Measurements from ENCODE around the gene GOLGA6L2. TPM values are rescaled to one million over a fixed set of nuclear protein-coding genes. Genes with fewer than 3 reads are reported as not detected.

Gene GOLGA6L2, protein sequence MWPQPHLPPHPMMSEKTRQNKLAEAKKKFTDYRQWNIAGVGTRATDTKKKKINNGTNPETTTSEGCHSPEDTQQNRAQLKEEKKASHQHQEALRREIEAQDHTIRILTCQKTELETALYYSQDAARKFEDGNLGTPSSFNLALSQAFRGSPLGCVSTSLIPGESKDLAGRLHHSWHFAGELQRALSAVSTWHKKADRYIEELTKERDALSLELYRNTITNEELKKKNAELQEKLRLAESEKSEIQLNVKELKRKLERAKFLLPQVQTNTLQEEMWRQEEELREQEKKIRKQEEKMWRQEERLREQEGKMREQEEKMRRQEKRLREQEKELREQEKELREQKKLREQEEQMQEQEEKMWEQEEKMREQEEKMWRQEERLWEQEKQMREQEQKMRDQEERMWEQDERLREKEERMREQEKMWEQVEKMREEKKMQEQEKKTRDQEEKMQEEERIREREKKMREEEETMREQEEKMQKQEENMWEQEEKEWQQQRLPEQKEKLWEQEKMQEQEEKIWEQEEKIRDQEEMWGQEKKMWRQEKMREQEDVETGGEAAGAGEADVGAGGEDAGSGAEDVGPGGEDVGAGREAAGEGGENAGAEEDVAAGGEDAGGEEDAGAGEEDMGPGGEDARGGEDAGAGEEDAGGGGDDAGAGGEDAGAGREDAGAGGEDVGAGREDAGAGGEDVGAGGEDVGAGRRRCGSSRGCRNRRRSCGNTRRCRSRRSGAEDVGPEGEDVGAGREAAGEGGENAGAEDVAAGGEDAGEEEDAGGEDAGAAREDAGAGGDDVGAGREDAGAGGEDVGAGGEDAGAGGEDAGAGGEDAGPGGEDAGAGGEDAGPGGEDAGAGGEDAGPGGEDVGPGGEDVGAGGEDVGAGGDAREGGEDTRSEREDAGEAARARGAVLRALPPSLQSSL
- total RNA-seq: not detected in 2 replicates

DNA sequence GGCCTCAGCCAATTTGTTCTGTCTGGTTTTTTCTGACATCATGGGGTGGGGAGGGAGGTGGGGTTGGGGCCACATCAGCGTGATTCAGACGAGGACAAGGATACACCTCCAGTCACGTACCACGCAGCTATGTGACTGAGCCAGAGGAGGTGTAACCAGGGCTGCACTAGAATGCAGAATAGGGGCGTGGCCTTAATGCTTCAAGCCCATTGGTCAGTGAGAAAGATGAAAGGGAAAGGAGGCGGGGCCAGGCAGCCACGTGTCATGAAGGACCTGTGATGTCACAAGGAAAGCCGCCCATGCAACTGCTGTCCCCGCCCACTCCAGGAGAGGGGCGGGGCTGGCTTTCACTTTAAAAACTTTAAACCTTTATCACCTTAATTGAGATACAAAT is at the start of gene GOLGA6L2:
GOLGA6L2 (minus strand) TSS at position 137 of the 394 bp plus-strand sequence; CDS start at position 75, 62 bp downstream.
- H3K4me1 Mint-ChIP-seq (ENCODE audit: low read depth): no peaks in the 10 kb centered on the region
- intact Hi-C loops (cut with micrococcal nuclease): no loop called here
- no peaks in the 10 kb centered on the region for H3K27me3 Mint-ChIP-seq (ENCODE audit: low read depth)
- H3K4me3 Mint-ChIP-seq (ENCODE audit: low read depth): no peak within 1 kb of the TSS
- H3K36me3 Mint-ChIP-seq (ENCODE audit: low read depth): no peaks in the 10 kb centered on the region
- no peaks in the 10 kb centered on the region for H3K9me3 Mint-ChIP-seq
- no peak for DNase-seq (ENCODE audit: low spot score)
- H3K27ac Mint-ChIP-seq: no peak within 1 kb of the TSS

GRCh38 chr15:23484870-23485269 is 37.8 kb upstream of the GOLGA6L2 start:
- no peaks in the 10 kb centered on the region for H3K4me1 Mint-ChIP-seq (ENCODE audit: low read depth)
- H3K27me3 Mint-ChIP-seq (ENCODE audit: low read depth): no peaks in the 10 kb centered on the region

GRCh38 chr15:23483821-23484299 is 36.8 kb upstream of the GOLGA6L2 start:
- H3K4me1 Mint-ChIP-seq (ENCODE audit: low read depth): no peaks in the 10 kb centered on the region
- H3K27ac Mint-ChIP-seq: no peak overlapping the region
- H3K36me3 Mint-ChIP-seq (ENCODE audit: low read depth): no peaks in the 10 kb centered on the region
- no peak overlapping the region for H3K4me3 Mint-ChIP-seq (ENCODE audit: low read depth)
- no peak for DNase-seq (ENCODE audit: low spot score)
- no peaks in the 10 kb centered on the region for H3K9me3 Mint-ChIP-seq
- no peaks in the 10 kb centered on the region for H3K27me3 Mint-ChIP-seq (ENCODE audit: low read depth)
- intact Hi-C loops (cut with micrococcal nuclease): no loop called here

More at GRCh38 chr15:23484870-23485269, 37.8 kb upstream of the GOLGA6L2 start:
- H3K27ac Mint-ChIP-seq: no peak overlapping the region
- H3K36me3 Mint-ChIP-seq (ENCODE audit: low read depth): no peaks in the 10 kb centered on the region
- no peak for DNase-seq (ENCODE audit: low spot score)
- intact Hi-C loops (cut with micrococcal nuclease): no loop called here
- H3K9me3 Mint-ChIP-seq: no peaks in the 10 kb centered on the region
- H3K4me3 Mint-ChIP-seq (ENCODE audit: low read depth): no peak overlapping the region

DNA sequence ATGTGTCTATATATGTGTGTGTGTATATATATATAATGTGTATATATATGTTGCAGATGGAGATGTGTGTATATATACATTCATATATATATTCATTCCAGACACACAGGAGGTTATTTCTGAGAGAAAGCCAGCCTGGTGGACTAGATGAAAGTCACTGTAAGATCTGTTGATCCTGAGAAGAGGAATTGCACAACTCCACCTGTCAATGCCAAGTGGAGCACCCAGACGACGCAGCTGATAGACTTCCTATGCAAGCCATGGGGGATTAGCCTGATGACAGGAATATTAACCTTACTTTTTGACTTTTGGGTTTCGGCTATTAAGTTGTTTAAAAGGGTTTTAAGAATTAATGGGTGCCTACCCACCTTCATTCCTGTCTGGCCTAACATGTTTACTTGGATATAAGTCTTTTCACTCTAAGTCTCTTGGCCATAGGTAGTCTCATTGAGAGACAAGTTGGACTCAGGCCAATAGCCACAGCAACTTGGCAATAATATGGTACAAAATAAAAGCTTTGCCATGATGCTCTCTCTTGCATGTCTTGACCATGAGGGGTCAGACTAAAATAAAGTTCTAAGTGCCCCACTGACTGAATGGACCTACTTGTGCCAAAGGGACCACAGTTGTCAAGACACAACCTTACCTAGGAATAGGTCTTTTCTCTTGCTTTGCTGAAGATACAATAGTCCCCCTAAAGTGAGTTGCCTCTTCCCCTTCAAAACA is 35.9 kb upstream of the GOLGA6L2 start:
- Mint-ChIP-seq H3K36me3 (ENCODE audit: low read depth) (no peaks in the 10 kb centered on the region), H3K9me3 (no peaks in the 10 kb centered on the region), H3K4me3 (ENCODE audit: low read depth) (no peak overlapping the region), H3K27ac (no peak overlapping the region), H3K27me3 (ENCODE audit: low read depth) (no peaks in the 10 kb centered on the region), H3K4me1 (ENCODE audit: low read depth) (no peaks in the 10 kb centered on the region)
- no peak for DNase-seq (ENCODE audit: low spot score)
- intact Hi-C loops (cut with micrococcal nuclease): no loop called here

DNA sequence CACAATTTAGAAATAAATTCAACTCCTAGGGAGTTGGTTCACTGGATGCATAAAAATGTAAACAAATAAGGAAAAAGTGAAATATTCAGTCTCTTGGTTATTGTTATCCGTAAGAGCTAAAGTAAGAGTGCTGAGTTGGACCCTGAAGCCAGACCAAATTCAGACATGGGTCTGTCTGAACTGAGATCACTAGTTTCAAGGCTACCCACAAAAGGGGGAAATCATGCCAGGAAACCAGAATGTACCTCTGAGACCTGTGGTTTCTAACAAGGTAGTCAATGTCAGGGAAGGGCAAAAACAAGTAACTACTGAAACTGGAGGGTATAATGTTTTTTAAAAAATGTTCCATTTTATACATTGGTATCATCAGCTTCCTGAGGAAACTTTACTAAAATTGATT is 35.2 kb upstream of the GOLGA6L2 start:
- no peak for DNase-seq (ENCODE audit: low spot score)
- no peaks in the 10 kb centered on the region for H3K9me3 Mint-ChIP-seq
- no peak overlapping the region for H3K4me3 Mint-ChIP-seq (ENCODE audit: low read depth)
- H3K27ac Mint-ChIP-seq: no peak overlapping the region
- H3K27me3 Mint-ChIP-seq (ENCODE audit: low read depth): no peaks in the 10 kb centered on the region
- H3K36me3 Mint-ChIP-seq (ENCODE audit: low read depth): no peaks in the 10 kb centered on the region
- intact Hi-C loops (cut with micrococcal nuclease): no loop called here
- no peaks in the 10 kb centered on the region for H3K4me1 Mint-ChIP-seq (ENCODE audit: low read depth)

GRCh38 chr15:23477920-23478319 is 30.9 kb upstream of the GOLGA6L2 start:
- Mint-ChIP-seq H3K27ac (no peak overlapping the region), H3K9me3 (no peaks in the 10 kb centered on the region), H3K4me1 (ENCODE audit: low read depth) (no peaks in the 10 kb centered on the region), H3K36me3 (ENCODE audit: low read depth) (no peaks in the 10 kb centered on the region), H3K27me3 (ENCODE audit: low read depth) (no peaks in the 10 kb centered on the region), H3K4me3 (ENCODE audit: low read depth) (no peak overlapping the region)
- intact Hi-C loops (cut with micrococcal nuclease): no loop called here
- no peak for DNase-seq (ENCODE audit: low spot score)

DNA sequence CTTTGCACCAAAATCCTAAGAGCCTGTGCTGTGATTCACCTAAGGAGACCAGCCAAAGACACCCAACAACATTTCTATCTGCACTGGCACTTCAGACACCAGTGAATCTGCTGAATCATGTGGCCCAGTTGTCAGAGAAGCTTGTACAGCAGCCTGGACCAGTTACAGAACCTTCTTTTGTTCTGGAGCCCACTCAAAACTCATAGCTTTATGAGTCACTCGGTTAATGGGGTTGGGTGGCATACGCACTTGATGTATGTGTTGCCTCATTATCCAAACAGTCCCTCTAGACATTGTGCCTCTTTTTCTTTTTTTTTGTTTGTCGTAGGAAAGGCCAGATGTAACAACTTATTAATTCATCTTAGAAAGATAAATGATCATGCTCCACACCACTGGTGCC is 25.6 kb upstream of the GOLGA6L2 start:
- no peaks in the 10 kb centered on the region for H3K4me1 Mint-ChIP-seq (ENCODE audit: low read depth)
- no peak overlapping the region for H3K27ac Mint-ChIP-seq
- H3K36me3 Mint-ChIP-seq (ENCODE audit: low read depth): no peaks in the 10 kb centered on the region
- H3K27me3 Mint-ChIP-seq (ENCODE audit: low read depth): no peaks in the 10 kb centered on the region
- H3K4me3 Mint-ChIP-seq (ENCODE audit: low read depth): no peak overlapping the region
- H3K9me3 Mint-ChIP-seq: no peaks in the 10 kb centered on the region
- intact Hi-C loops (cut with micrococcal nuclease): no loop called here
- DNase-seq (ENCODE audit: low spot score): no peak

DNA sequence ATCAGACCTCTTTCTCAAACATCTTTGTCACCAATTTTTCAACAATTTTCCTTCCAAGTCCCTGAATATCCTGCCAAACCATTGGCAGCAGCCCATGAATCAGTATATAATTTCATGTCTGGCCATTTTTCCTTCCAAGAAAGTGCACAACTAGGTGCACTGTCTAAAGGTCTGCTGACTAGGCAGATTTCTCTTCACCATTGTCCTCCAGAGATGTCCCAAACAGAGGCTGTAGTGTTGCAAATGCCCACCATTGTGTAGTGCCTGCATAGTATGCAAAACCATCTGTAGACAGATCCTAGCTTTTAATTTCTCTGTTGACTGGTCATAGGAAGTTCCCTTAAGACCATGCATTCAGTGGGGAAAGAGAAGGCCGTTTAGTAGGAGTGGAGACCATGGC is 25.0 kb upstream of the GOLGA6L2 start:
- H3K4me3 Mint-ChIP-seq (ENCODE audit: low read depth): no peak overlapping the region
- intact Hi-C loops (cut with micrococcal nuclease): no loop called here
- H3K9me3 Mint-ChIP-seq: no peaks in the 10 kb centered on the region
- DNase-seq (ENCODE audit: low spot score): no peak
- H3K4me1 Mint-ChIP-seq (ENCODE audit: low read depth): no peaks in the 10 kb centered on the region
- no peaks in the 10 kb centered on the region for H3K27me3 Mint-ChIP-seq (ENCODE audit: low read depth)
- no peaks in the 10 kb centered on the region for H3K36me3 Mint-ChIP-seq (ENCODE audit: low read depth)
- no peak overlapping the region for H3K27ac Mint-ChIP-seq

DNA sequence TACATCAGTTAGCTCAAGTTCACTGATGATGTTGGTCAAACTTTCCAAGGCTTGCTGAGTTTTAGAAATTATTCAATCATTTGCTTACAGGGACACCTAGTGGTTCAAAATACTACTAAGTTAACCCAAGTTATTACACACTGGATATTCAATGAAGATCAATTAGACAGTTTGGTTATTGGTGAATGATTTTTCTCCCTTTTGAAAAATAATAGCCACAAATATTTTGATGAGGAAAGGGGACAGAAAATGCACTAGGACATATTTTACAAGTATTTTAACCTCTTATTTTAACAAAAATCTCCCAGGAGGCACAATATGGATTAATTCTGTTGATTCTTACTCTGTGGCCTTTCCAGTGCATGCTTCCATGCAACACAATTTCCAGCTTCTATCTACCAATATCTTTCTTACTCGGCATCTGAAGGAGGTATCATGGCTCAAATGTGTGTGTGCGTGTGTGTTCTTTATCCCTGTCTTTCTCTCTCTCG is 20.1 kb upstream of the GOLGA6L2 start:
- H3K36me3 Mint-ChIP-seq (ENCODE audit: low read depth): no peaks in the 10 kb centered on the region
- H3K4me3 Mint-ChIP-seq (ENCODE audit: low read depth): no peak overlapping the region
- H3K27ac Mint-ChIP-seq: no peak overlapping the region
- no peaks in the 10 kb centered on the region for H3K4me1 Mint-ChIP-seq (ENCODE audit: low read depth)
- H3K9me3 Mint-ChIP-seq: no peaks in the 10 kb centered on the region
- intact Hi-C loops (cut with micrococcal nuclease): no loop called here
- DNase-seq (ENCODE audit: low spot score): no peak
- no peaks in the 10 kb centered on the region for H3K27me3 Mint-ChIP-seq (ENCODE audit: low read depth)

DNA sequence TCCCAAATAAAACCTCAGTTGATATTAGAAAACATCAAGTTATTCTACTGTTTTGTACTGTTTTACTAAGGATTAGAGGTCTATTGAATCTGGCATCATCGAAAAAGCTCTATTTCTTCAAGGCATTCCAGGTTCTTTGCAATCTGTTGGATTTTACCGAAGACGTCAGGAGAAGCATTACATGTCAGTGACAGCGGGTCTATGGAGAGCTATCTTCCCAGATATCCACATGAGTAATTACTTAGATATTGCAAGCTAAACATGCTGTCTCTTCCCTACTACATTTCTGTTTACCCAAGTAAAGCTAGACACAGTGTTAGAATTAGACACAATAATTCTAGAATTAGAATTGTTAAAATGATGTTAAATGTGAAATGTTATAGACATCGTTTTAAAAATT is 10.8 kb upstream of the GOLGA6L2 start:
- Mint-ChIP-seq H3K27me3 (ENCODE audit: low read depth) (peaks cover 2% of the 10 kb centered on the region), H3K36me3 (ENCODE audit: low read depth) (no peaks in the 10 kb centered on the region), H3K4me1 (ENCODE audit: low read depth) (no peaks in the 10 kb centered on the region), H3K9me3 (no peaks in the 10 kb centered on the region), H3K4me3 (ENCODE audit: low read depth) (no peak overlapping the region), H3K27ac (no peak overlapping the region)
- no peak for DNase-seq (ENCODE audit: low spot score)
- intact Hi-C loops (cut with micrococcal nuclease): no loop called here

DNA sequence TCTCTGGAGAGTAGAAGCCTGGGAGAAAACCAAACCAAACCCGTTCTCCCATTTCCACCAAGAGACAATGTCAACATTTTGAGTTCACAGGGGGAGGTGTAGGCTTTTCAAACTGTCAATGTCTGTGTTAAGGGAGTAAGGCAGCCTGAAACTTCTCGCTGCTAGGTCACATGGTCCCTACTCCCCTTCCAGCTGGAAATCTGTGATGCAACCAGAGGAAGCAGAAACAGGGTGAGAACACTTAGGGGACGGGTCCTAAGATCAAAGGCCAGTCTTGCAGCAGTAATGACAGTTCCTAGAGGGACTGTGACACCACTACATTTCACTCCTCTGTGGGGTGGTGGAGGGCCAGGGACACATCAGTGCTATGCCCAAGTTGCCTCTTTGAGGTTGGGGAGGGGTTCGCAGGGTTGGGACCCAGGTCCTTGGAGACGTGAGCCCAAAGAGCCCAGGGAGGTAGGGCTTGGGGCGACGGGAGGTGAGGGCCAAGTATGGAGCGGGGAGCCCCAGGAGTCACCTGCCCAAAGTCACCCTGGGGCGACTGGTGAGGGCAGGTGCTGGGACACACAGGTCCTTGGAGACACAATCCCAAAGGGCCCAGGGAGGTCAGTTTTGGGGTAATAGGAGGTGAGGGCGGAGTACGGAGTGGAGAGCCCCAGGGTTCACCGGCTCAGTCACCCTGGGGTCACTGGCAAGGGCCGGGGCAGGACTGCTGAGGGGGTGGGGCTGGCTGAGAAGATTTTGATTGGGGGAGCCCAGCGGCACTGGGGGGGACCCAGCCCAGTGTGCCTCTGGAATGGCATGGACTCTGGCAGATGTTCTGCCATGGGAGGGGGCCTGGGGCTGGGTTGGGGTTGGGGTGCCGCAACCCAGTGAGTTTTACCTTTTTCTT is 582 bp downstream of the GOLGA6L2 start:
- no peaks in the 10 kb centered on the region for H3K27me3 Mint-ChIP-seq (ENCODE audit: low read depth)
- H3K9me3 Mint-ChIP-seq: no peaks in the 10 kb centered on the region
- no peaks in the 10 kb centered on the region for H3K4me1 Mint-ChIP-seq (ENCODE audit: low read depth)
- no peaks in the 10 kb centered on the region for H3K36me3 Mint-ChIP-seq (ENCODE audit: low read depth)
- H3K27ac Mint-ChIP-seq: no peak overlapping the region
- intact Hi-C loops (cut with micrococcal nuclease): no loop called here
- no peak for DNase-seq (ENCODE audit: low spot score)
- H3K4me3 Mint-ChIP-seq (ENCODE audit: low read depth): no peak overlapping the region

DNA sequence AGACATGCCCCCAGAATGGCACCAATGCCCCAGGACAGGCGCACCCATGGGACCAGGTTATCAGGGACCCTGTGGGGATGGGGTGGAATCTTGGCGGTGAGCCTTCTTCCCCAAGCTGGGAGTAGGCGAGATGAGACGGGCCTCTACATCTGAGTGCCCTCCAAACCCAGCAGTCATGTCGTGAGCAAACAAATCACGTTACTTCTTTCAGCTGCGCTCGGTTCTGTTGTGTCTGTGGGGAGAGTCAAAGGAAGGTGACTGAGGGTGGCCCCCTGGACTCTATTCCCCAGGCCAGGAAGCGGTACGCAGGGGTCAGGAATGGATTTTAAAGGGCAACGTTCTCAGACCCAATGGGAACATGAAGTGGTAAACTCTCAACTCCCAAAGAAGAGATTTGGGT is 2.8 kb downstream of the GOLGA6L2 start:
- Mint-ChIP-seq H3K27me3 (ENCODE audit: low read depth) (no peaks in the 10 kb centered on the region), H3K27ac (no peak overlapping the region), H3K4me3 (ENCODE audit: low read depth) (no peak overlapping the region), H3K9me3 (no peaks in the 10 kb centered on the region), H3K4me1 (ENCODE audit: low read depth) (no peaks in the 10 kb centered on the region), H3K36me3 (ENCODE audit: low read depth) (no peaks in the 10 kb centered on the region)
- intact Hi-C loops (cut with micrococcal nuclease): no loop called here
- no peak for DNase-seq (ENCODE audit: low spot score)

Data from activated T-helper 2 cell treated with anti-CD3 and anti-CD28 coated beads, Interferon-gamma antibody, Interleukin-2, Interleukin-4, amounts not matched to agents 10 μg/mL and 5 μg/mL and 100 μg/mL, durations not matched to agents 14 hours and 24 hours and 36 hours (primary cell).